Lung (tissue), 12 donors: Measurements from ENCODE around the gene KRT10. TPM values are rescaled to one million over a fixed set of nuclear protein-coding genes. Genes with fewer than 3 reads are reported as not detected.

Experiments used
- ATAC-seq: fragments of 200-7000 bp; cut with Tn5 transposase; one replicate; pipeline ENCODE4 v1.9.1; 2020; ENCODE audit warnings: moderate number of reproducible peaks; ENCODE audit not compliant: insufficient read depth, low FRiP score
- DNase-seq, 3 donors: peaks; one replicate each; pipeline ENCODE4 v3.0.0-alpha.2; 2013 to 2017
- H3K27ac ChIP-seq, 2 donors: one replicate each; pipeline ENCODE4 v1.5.1; 2013; ENCODE audit warnings: mild to moderate bottlenecking in 2 of 2, moderate library complexity in 2 of 2, control low read depth in 1 of 2, inconsistent platforms in 1 of 2, low read depth in 1 of 2, low read length in 1 of 2
- H3K27me3 ChIP-seq, 3 donors: one replicate each; pipeline ENCODE4 v1.5.1; 2013; ENCODE audit warnings: low read length in 2 of 3; ENCODE audit not compliant: control insufficient read depth in 3 of 3, insufficient read depth in 3 of 3
- H3K36me3 ChIP-seq, 4 donors: one replicate each; pipeline ENCODE4 v1.5.1; 2013; ENCODE audit warnings: low read length in 4 of 4, mild to moderate bottlenecking in 1 of 4, moderate library complexity in 1 of 4; ENCODE audit not compliant: control insufficient read depth in 4 of 4, insufficient read depth in 4 of 4
- H3K4me1 ChIP-seq, 5 donors: one replicate each; pipeline ENCODE4 v1.5.1; 2013; ENCODE audit warnings: low read length in 5 of 5, mild to moderate bottlenecking in 2 of 5, moderate library complexity in 1 of 5; ENCODE audit not compliant: control insufficient read depth in 5 of 5, insufficient read depth in 5 of 5
- H3K4me3 ChIP-seq: one replicate; pipeline ENCODE4 v1.5.1; 2013; ENCODE audit warnings: mild to moderate bottlenecking, control low read depth, moderate library complexity
- H3K9ac ChIP-seq, 2 donors: one replicate each; pipeline ENCODE4 v1.5.1; 2013; ENCODE audit warnings: low read length in 2 of 2, control low read depth in 1 of 2; ENCODE audit not compliant: insufficient read depth in 1 of 2
- H3K9me3 ChIP-seq, 4 donors: one replicate each; pipeline ENCODE4 v1.5.1; 2013; ENCODE audit warnings: low read length in 3 of 4, mild to moderate bottlenecking in 1 of 4, moderate library complexity in 1 of 4; ENCODE audit not compliant: control insufficient read depth in 4 of 4, insufficient read depth in 3 of 4
- CTCF ChIP-seq: IDR thresholded peaks from 2 replicates; pipeline ENCODE4 v1.5.1; 2012; ENCODE audit warnings: mild to moderate bottlenecking; ENCODE audit errors: control extremely low read depth, extremely low read depth
- WGBS, 2 donors: extraction: QIAGEN DNeasy Blood & Tissue Kit; methylation state at CpG; one replicate each; pipeline ENCODE4 v1.1.7; 2013; 5-methylcytosine and 5-hydroxymethylcytosine counted together
- polyA plus RNA-seq, 2 donors: library from polyadenylated mRNA; stranded (reverse); fragments of 200-250 nt; gene quantifications; one replicate each; pipeline ENCODE4 v1.2.1, GENCODE V29; 2013
- total RNA-seq, 2 donors: library from RNA; depleted of rRNA in 1 of 2; stranded (reverse); fragments of >200 nt in 1 of 2; gene quantifications; one replicate each; pipeline ENCODE4 v1.2.1, GENCODE V29; 2014 to 2021
- donor health status: control.
- donor health status: control.
- donor health status: Bipolar disorder and iron deficiency.
- donor health status: healthy.
- donor health status: DM: yes; HTN: yes; CAD: no.

The KRT10 gene
- total and polyA plus RNA-seq, 4 donors: 4.6 to 60.6 (median 27.8) TPM

DNA sequence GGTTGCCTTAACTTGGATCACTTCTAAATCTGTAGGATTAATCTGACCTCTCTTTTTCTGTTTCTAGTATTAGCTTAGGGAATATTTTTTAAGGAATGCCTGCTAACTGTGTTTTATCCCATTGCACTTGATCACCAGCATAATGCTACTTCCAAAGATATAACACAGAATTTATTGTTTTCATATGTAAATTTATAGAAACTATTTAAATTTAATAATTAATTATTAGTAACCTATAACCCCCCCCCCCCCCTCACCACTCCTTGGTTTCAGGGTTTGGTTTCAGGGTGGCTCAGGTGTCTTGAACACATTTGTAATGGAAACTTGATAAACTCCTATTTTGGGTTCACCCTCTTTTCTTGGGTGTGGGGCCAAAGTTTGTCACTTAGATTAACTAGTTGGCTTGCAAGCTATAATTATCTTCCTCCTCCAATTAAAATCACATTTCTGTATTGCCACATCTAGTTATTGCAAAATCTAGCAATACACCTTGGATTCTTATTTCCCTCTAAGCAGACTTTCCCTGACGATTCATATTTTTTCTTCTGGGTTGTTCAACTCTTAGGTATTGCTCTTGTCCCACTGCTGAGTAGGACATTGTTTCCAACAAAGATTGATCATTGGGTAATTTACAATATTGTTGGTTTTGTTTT, 26.3 kb upstream of the KRT10 start:
- Histone ChIP-seq H3K9ac (no peak overlapping the region), H3K27me3 (peaks cover 0 to 5% (median 0%) of the 10 kb centered on the region in 3 donors), H3K4me1 (no peaks in the 10 kb centered on the region), H3K36me3 (no peaks in the 10 kb centered on the region), H3K9me3 (no peaks in the 10 kb centered on the region), H3K4me3 (no peak overlapping the region), H3K27ac (no peak overlapping the region)
- no peak for ATAC-seq
- WGBS, 2 donors: 72 to 85% methylated on average over 1 of the region's 1 CpG
- no peak for DNase-seq
- no peak for TF ChIP-seq CTCF

DNA sequence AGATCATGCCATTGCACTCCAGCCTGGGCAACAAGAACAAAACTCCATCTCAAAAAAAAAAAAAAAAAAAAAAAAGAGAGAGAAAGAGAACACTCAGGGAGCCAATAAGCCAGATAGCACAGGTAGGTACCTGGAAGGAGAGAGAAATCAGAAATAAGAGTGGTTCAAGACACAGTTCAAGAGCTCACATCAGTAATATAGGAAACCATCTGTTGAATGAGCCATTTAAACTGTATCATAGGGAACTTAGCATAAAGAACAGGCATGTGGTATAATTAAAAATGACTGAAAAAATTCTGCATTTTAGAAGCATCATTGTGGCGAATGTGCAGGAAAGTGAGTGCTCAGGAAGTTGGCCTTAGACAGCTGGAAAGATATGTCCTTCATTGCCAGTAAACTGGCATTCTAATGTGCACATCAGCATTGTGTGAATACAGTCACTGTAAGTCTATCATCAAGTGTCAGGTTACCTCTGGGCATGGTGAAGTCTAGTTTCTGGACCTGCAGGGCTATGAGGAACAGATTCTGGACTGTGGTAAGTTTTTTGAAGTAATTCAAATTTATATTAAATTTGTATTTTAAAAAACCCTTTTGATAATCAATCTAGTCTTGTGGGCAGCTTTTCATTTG, 24.2 kb upstream of the KRT10 start:
- no peak overlapping the region for H3K27ac ChIP-seq
- TF ChIP-seq CTCF: no peak
- no peaks in the 10 kb centered on the region for H3K4me1 ChIP-seq
- H3K9me3 ChIP-seq: no peaks in the 10 kb centered on the region
- H3K27me3 ChIP-seq: peaks cover 0 to 3% (median 0%) of the 10 kb centered on the region in 3 donors
- no peak overlapping the region for H3K4me3 ChIP-seq
- WGBS, 2 donors: 55 to 84% methylated on average over 1 of the region's 1 CpG
- no peak overlapping the region for H3K9ac ChIP-seq
- DNase-seq (no peak), ATAC-seq (no peak)
- no peaks in the 10 kb centered on the region for H3K36me3 ChIP-seq

GRCh38 chr17:40844671-40845107, 22.3 kb upstream of the KRT10 start:
- no peaks in the 10 kb centered on the region for H3K9me3 ChIP-seq
- H3K27ac ChIP-seq: no peak overlapping the region
- no peak overlapping the region for H3K9ac ChIP-seq
- H3K36me3 ChIP-seq: no peaks in the 10 kb centered on the region
- DNase-seq (no peak), ATAC-seq (no peak)
- H3K4me1 ChIP-seq: no peaks in the 10 kb centered on the region
- WGBS, 2 donors: 77 to 80% methylated on average over 4 of the region's 4 CpGs
- TF ChIP-seq CTCF: no peak
- peaks cover 0 to 3% (median 0%) of the 10 kb centered on the region in 3 donors for H3K27me3 ChIP-seq
- H3K4me3 ChIP-seq: no peak overlapping the region
